Activated T-cell treated with anti-CD3 and anti-CD28 coated beads, Interleukin-2, amount 50 U/mL, for 4 hours (primary cell): ENCODE measurements around the gene TOR2A. TPM values are rescaled to one million over a fixed set of nuclear protein-coding genes. Genes with fewer than 3 reads are reported as not detected.

Source experiments
- ATAC-seq, 2 donors: fragments of 200-7000 bp; cut with Tn5 transposase; one replicate each; pipeline ENCODE4 v1.10.0; 2021
- DNase-seq: peaks from one replicate; pipeline ENCODE4 v3.0.0-alpha.2; 2020
- H3K27me3 Mint-ChIP-seq: one replicate; pipeline ENCODE4 v1.8.0; 2021; ENCODE audit warnings: low read depth, mixed read lengths
- H3K36me3 Mint-ChIP-seq: one replicate; pipeline ENCODE4 v1.8.0; 2022; ENCODE audit warnings: mixed read lengths; ENCODE audit not compliant: insufficient read depth
- H3K4me1 Mint-ChIP-seq: one replicate; pipeline ENCODE4 v1.8.0; 2021; ENCODE audit warnings: low read depth, mixed read lengths
- H3K4me3 Mint-ChIP-seq: one replicate; pipeline ENCODE4 v1.8.0; 2021; ENCODE audit warnings: mild to moderate bottlenecking, moderate library complexity, mixed read lengths
- H3K9me3 Mint-ChIP-seq: one replicate; pipeline ENCODE4 v1.8.0; 2021; ENCODE audit warnings: mixed read lengths
- total RNA-seq, 3 donors: library from RNA; stranded (reverse); gene quantifications; one replicate each; pipeline ENCODE4 v1.2.1, GENCODE V29; 2021

Gene TOR2A
- total RNA-seq, 3 donors from 2014 or later, result 19.8 to 23.6 (median 20.1) TPM

- H3K9me3 Mint-ChIP-seq, result no peaks in the 10 kb centered on the region
- peaks cover 3% of the 10 kb centered on the region for H3K4me1 Mint-ChIP-seq
- peaks cover 11% of the 10 kb centered on the region for H3K36me3 Mint-ChIP-seq
- no peak for ATAC-seq
- H3K4me3 Mint-ChIP-seq, result no peak overlapping the region
- H3K27me3 Mint-ChIP-seq, result no peaks in the 10 kb centered on the region
- no peak for DNase-seq
Observed at GRCh38 chr9:127741831-127742434, 6.8 kb upstream of the TOR2A start.

GRCh38 chr9:127739614-127740330 lies 4.7 kb upstream of the TOR2A start:
- H3K4me3 Mint-ChIP-seq, result no peak overlapping the region
- H3K27me3 Mint-ChIP-seq, result no peaks in the 10 kb centered on the region
- peaks cover 11% of the 10 kb centered on the region for H3K36me3 Mint-ChIP-seq
- H3K9me3 Mint-ChIP-seq, result no peaks in the 10 kb centered on the region
- no peak for ATAC-seq
- DNase-seq, result no peak
- H3K4me1 Mint-ChIP-seq, result peaks cover 10% of the 10 kb centered on the region

GRCh38 chr9:127738666-127739065 lies 3.6 kb upstream of the TOR2A start:
- H3K27me3 Mint-ChIP-seq, result no peaks in the 10 kb centered on the region
- ATAC-seq, result no peak
- DNase-seq, result no peak

GRCh38 chr9:127735530-127736185 lies 564 bp upstream of the TOR2A start:
- Mint-ChIP-seq H3K36me3 (peaks cover 13% of the 10 kb centered on the region), H3K27me3 (no peaks in the 10 kb centered on the region), H3K4me3 (peak overlapping the region; percentile 83), H3K9me3 (no peaks in the 10 kb centered on the region), H3K4me1 (peaks cover 21% of the 10 kb centered on the region)
- no peak for DNase-seq
- no peak for ATAC-seq

More at GRCh38 chr9:127738666-127739065, 3.6 kb upstream of the TOR2A start:
- peaks cover 19% of the 10 kb centered on the region for H3K4me1 Mint-ChIP-seq
- no peak overlapping the region for H3K4me3 Mint-ChIP-seq
- H3K9me3 Mint-ChIP-seq, result no peaks in the 10 kb centered on the region
- peaks cover 11% of the 10 kb centered on the region for H3K36me3 Mint-ChIP-seq

GRCh38 chr9:127734247-127734746 lies 797 bp downstream of the TOR2A start:
- Mint-ChIP-seq H3K4me1 (peaks cover 21% of the 10 kb centered on the region), H3K4me3 (peak overlapping the region; percentile 83), H3K27me3 (no peaks in the 10 kb centered on the region), H3K36me3 (peaks cover 13% of the 10 kb centered on the region), H3K9me3 (no peaks in the 10 kb centered on the region)
- DNase-seq, result no peak
- no peak for ATAC-seq

- no peak for ATAC-seq
Observed at GRCh38 chr9:127733614-127734013, 1.5 kb downstream of the TOR2A start.

GRCh38 chr9:127732444-127732843 lies 2.6 kb downstream of the TOR2A start:
- DNase-seq (no peak), ATAC-seq (no peak)
- H3K9me3 Mint-ChIP-seq, result no peaks in the 10 kb centered on the region
- no peaks in the 10 kb centered on the region for H3K27me3 Mint-ChIP-seq
- H3K4me1 Mint-ChIP-seq, result peaks cover 21% of the 10 kb centered on the region
- H3K4me3 Mint-ChIP-seq, result no peak overlapping the region
- H3K36me3 Mint-ChIP-seq, result peaks cover 4% of the 10 kb centered on the region

More at GRCh38 chr9:127733614-127734013, 1.5 kb downstream of the TOR2A start:
- Mint-ChIP-seq H3K36me3 (peaks cover 9% of the 10 kb centered on the region), H3K4me3 (peak overlapping the region; percentile 83), H3K9me3 (no peaks in the 10 kb centered on the region), H3K4me1 (peaks cover 21% of the 10 kb centered on the region), H3K27me3 (no peaks in the 10 kb centered on the region)
- DNase-seq, result no peak

GRCh38 chr9:127731938-127732337 lies 3.2 kb downstream of the TOR2A start:
- H3K27me3 Mint-ChIP-seq, result no peaks in the 10 kb centered on the region
- peaks cover 4% of the 10 kb centered on the region for H3K36me3 Mint-ChIP-seq
- DNase-seq (no peak), ATAC-seq (no peak)
- peaks cover 21% of the 10 kb centered on the region for H3K4me1 Mint-ChIP-seq
- H3K9me3 Mint-ChIP-seq, result no peaks in the 10 kb centered on the region
- H3K4me3 Mint-ChIP-seq, result no peak overlapping the region

- DNase-seq (no peak), ATAC-seq (no peak)
- peaks cover 18% of the 10 kb centered on the region for H3K4me1 Mint-ChIP-seq
- H3K36me3 Mint-ChIP-seq, result peaks cover 4% of the 10 kb centered on the region
- no peak overlapping the region for H3K4me3 Mint-ChIP-seq
- H3K27me3 Mint-ChIP-seq, result no peaks in the 10 kb centered on the region
- H3K9me3 Mint-ChIP-seq, result no peaks in the 10 kb centered on the region
Observed at GRCh38 chr9:127730799-127731410, 4.2 kb downstream of the TOR2A start.

GRCh38 chr9:127730262-127730661 lies 4.8 kb downstream of the TOR2A start:
- H3K27me3 Mint-ChIP-seq, result no peaks in the 10 kb centered on the region
- H3K9me3 Mint-ChIP-seq, result no peaks in the 10 kb centered on the region
- ATAC-seq, result no peak
- H3K36me3 Mint-ChIP-seq, result peaks cover 4% of the 10 kb centered on the region
- H3K4me3 Mint-ChIP-seq, result no peak overlapping the region
- no peak for DNase-seq
- H3K4me1 Mint-ChIP-seq, result peaks cover 12% of the 10 kb centered on the region

- DNase-seq (no peak), ATAC-seq (no peak)
- H3K4me1 Mint-ChIP-seq, result peaks cover 11% of the 10 kb centered on the region
- H3K4me3 Mint-ChIP-seq, result no peak overlapping the region
- H3K27me3 Mint-ChIP-seq, result no peaks in the 10 kb centered on the region
- H3K9me3 Mint-ChIP-seq, result no peaks in the 10 kb centered on the region
- peaks cover 4% of the 10 kb centered on the region for H3K36me3 Mint-ChIP-seq
Observed at GRCh38 chr9:127729522-127730256, 5.4 kb downstream of the TOR2A start.

- no peaks in the 10 kb centered on the region for H3K9me3 Mint-ChIP-seq
- H3K4me3 Mint-ChIP-seq, result no peak overlapping the region
- peaks cover 4% of the 10 kb centered on the region for H3K36me3 Mint-ChIP-seq
- H3K27me3 Mint-ChIP-seq, result no peaks in the 10 kb centered on the region
- H3K4me1 Mint-ChIP-seq, result peaks cover 3% of the 10 kb centered on the region
- ATAC-seq, result no peak
- DNase-seq, result no peak
Observed at GRCh38 chr9:127728808-127729207, 6.3 kb downstream of the TOR2A start.

GRCh38 chr9:127726871-127727270 lies 8.2 kb downstream of the TOR2A start:
- Mint-ChIP-seq H3K27me3 (no peaks in the 10 kb centered on the region), H3K9me3 (no peaks in the 10 kb centered on the region), H3K4me1 (no peaks in the 10 kb centered on the region), H3K36me3 (peaks cover under 1% of the 10 kb centered on the region), H3K4me3 (no peak overlapping the region)
- DNase-seq (no peak), ATAC-seq (no peak)

- no peak overlapping the region for H3K4me3 Mint-ChIP-seq
- H3K36me3 Mint-ChIP-seq, result no peaks in the 10 kb centered on the region
- ATAC-seq (no peak), DNase-seq (no peak)
- peaks cover 20% of the 10 kb centered on the region for H3K4me1 Mint-ChIP-seq
- no peaks in the 10 kb centered on the region for H3K9me3 Mint-ChIP-seq
- H3K27me3 Mint-ChIP-seq, result no peaks in the 10 kb centered on the region
Observed at GRCh38 chr9:127724012-127724411, 11.1 kb downstream of the TOR2A start.
